ENCODE results near the gene KNCN. TPM values are rescaled to one million over a fixed set of nuclear protein-coding genes. Genes with fewer than 3 reads are reported as not detected.

The KNCN gene
- polyA plus RNA-seq, 1 donor from 2014 or later, result not detected

DNA sequence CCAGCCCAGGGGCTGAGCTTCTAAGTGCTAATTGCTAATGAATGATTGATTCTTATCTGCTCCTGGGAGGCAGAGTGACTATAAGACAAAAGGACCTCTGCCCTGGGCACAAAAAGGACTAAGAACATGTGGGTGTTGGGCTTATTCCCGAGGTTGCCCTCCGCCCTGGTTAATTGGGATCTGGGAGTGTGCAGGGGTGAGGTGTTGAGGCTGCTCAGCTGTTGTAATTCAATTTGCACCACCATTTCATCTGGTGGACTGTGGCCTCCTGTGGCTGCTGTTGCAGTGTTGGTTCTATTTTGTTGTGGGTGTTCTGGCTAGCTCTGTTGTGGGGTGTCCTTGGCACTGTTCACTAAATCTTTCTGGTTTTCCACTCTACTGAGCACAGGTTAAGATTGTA lies 13.3 kb downstream of the KNCN start:
- peaks cover 35% of the 10 kb centered on the region for H3K27me3 ChIP-seq (ENCODE audit: insufficient read depth, low read depth, low read length)

DNA sequence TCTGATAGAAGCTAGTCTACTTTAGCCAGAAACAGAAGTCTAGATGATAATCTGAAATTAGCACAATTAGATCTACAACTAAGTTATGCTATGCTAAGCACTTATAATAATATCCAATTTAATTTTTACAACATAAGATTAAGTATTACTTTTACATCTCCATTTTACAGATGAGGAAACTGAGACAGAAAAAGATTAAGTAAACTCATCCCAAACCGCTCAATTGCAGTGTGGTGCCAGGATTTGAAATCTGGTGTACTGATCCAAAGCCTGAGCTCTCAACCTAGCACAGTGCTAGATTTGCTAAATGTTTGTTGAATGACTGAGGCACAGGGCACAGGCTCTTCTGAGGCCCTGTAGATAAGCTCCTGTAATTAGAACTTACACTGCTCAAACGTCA lies 13.8 kb downstream of the KNCN start:
- H3K4me3 ChIP-seq (ENCODE audit: low read length), result no peak overlapping the region
- H3K4me2 ChIP-seq (ENCODE audit: low read length), result no peak overlapping the region
- H3K9ac ChIP-seq (ENCODE audit: low read length), result no peak overlapping the region
- H3K9me2 ChIP-seq (ENCODE audit: insufficient read depth, low read length), result no peaks in the 10 kb centered on the region
- no peaks in the 10 kb centered on the region for H3F3A ChIP-seq (ENCODE audit: insufficient read depth, low read length, poor library complexity, severe bottlenecking)
- no peaks in the 10 kb centered on the region for H3K79me2 ChIP-seq (replicated peaks; ENCODE audit: insufficient read depth, low read length)
- H4K20me1 ChIP-seq (ENCODE audit: insufficient read depth), result no peaks in the 10 kb centered on the region
- H3K27ac ChIP-seq (ENCODE audit: low read length), result no peak overlapping the region
- TF ChIP-seq EP300 (conservative IDR thresholded peaks at IDR 0.05; ENCODE audit: poor library complexity, severe bottlenecking), result no peak
- no peak for TF ChIP-seq MXI1 (conservative IDR thresholded peaks at IDR 0.05; ENCODE audit: poor library complexity, severe bottlenecking)
- no peak for TF ChIP-seq TAF1 (IDR thresholded peaks at IDR 0.05; ENCODE audit: low read depth)
- no peak for TF ChIP-seq RAD21 (conservative IDR thresholded peaks at IDR 0.05)
- TF ChIP-seq, protein P1, sequence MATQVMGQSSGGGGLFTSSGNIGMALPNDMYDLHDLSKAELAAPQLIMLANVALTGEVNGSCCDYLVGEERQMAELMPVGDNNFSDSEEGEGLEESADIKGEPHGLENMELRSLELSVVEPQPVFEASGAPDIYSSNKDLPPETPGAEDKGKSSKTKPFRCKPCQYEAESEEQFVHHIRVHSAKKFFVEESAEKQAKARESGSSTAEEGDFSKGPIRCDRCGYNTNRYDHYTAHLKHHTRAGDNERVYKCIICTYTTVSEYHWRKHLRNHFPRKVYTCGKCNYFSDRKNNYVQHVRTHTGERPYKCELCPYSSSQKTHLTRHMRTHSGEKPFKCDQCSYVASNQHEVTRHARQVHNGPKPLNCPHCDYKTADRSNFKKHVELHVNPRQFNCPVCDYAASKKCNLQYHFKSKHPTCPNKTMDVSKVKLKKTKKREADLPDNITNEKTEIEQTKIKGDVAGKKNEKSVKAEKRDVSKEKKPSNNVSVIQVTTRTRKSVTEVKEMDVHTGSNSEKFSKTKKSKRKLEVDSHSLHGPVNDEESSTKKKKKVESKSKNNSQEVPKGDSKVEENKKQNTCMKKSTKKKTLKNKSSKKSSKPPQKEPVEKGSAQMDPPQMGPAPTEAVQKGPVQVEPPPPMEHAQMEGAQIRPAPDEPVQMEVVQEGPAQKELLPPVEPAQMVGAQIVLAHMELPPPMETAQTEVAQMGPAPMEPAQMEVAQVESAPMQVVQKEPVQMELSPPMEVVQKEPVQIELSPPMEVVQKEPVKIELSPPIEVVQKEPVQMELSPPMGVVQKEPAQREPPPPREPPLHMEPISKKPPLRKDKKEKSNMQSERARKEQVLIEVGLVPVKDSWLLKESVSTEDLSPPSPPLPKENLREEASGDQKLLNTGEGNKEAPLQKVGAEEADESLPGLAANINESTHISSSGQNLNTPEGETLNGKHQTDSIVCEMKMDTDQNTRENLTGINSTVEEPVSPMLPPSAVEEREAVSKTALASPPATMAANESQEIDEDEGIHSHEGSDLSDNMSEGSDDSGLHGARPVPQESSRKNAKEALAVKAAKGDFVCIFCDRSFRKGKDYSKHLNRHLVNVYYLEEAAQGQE (IDR thresholded peaks at IDR 0.05; ENCODE audit: borderline replicate concordance), result no peak
- no peak for TF ChIP-seq POLR2AphosphoS5 (IDR thresholded peaks at IDR 0.05)
- TF ChIP-seq SMC3 (conservative IDR thresholded peaks at IDR 0.05; ENCODE audit: poor library complexity), result no peak
- no peak for TF ChIP-seq EZH2 (IDR thresholded peaks at IDR 0.05; ENCODE audit: borderline replicate concordance, insufficient read depth, low read length, poor library complexity, severe bottlenecking)
- TF ChIP-seq, protein P2, sequence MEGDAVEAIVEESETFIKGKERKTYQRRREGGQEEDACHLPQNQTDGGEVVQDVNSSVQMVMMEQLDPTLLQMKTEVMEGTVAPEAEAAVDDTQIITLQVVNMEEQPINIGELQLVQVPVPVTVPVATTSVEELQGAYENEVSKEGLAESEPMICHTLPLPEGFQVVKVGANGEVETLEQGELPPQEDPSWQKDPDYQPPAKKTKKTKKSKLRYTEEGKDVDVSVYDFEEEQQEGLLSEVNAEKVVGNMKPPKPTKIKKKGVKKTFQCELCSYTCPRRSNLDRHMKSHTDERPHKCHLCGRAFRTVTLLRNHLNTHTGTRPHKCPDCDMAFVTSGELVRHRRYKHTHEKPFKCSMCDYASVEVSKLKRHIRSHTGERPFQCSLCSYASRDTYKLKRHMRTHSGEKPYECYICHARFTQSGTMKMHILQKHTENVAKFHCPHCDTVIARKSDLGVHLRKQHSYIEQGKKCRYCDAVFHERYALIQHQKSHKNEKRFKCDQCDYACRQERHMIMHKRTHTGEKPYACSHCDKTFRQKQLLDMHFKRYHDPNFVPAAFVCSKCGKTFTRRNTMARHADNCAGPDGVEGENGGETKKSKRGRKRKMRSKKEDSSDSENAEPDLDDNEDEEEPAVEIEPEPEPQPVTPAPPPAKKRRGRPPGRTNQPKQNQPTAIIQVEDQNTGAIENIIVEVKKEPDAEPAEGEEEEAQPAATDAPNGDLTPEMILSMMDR (IDR thresholded peaks at IDR 0.05; ENCODE audit: poor library complexity, severe bottlenecking), result no peak
- no peaks in the 10 kb centered on the region for H3K9me3 ChIP-seq (ENCODE audit: low read length)
- peaks cover 31% of the 10 kb centered on the region for H3K27me3 ChIP-seq (ENCODE audit: insufficient read depth, low read depth, low read length)
- H3K36me3 ChIP-seq (ENCODE audit: insufficient read depth, low read length), result no peaks in the 10 kb centered on the region
- H2AFZ ChIP-seq (ENCODE audit: low read depth, low read length), result no peak overlapping the region

More for the DNA sequence above, 13.3 kb downstream of the KNCN start:
- H3K79me2 ChIP-seq (replicated peaks; ENCODE audit: insufficient read depth, low read length), result no peaks in the 10 kb centered on the region
- no peaks in the 10 kb centered on the region for H3F3A ChIP-seq (ENCODE audit: insufficient read depth, low read length, poor library complexity, severe bottlenecking)
- TF ChIP-seq TAF1 (IDR thresholded peaks at IDR 0.05; ENCODE audit: low read depth) (no peak), MXI1 (conservative IDR thresholded peaks at IDR 0.05; ENCODE audit: poor library complexity, severe bottlenecking) (no peak), SMC3 (conservative IDR thresholded peaks at IDR 0.05; ENCODE audit: poor library complexity) (no peak), EZH2 (IDR thresholded peaks at IDR 0.05; ENCODE audit: borderline replicate concordance, insufficient read depth, low read length, poor library complexity, severe bottlenecking) (no peak)
- TF ChIP-seq, protein P1 (IDR thresholded peaks at IDR 0.05; ENCODE audit: borderline replicate concordance), result no peak
- H3K9me2 ChIP-seq (ENCODE audit: insufficient read depth, low read length), result no peaks in the 10 kb centered on the region
- H4K20me1 ChIP-seq (ENCODE audit: insufficient read depth), result no peaks in the 10 kb centered on the region
- no peak overlapping the region for H3K4me2 ChIP-seq (ENCODE audit: low read length)
- H3K27ac ChIP-seq (ENCODE audit: low read length), result no peak overlapping the region
- H3K4me3 ChIP-seq (ENCODE audit: low read length), result no peak overlapping the region
- no peak overlapping the region for H2AFZ ChIP-seq (ENCODE audit: low read depth, low read length)
- H3K9me3 ChIP-seq (ENCODE audit: low read length), result no peaks in the 10 kb centered on the region
- no peaks in the 10 kb centered on the region for H3K36me3 ChIP-seq (ENCODE audit: insufficient read depth, low read length)
- H3K9ac ChIP-seq (ENCODE audit: low read length), result no peak overlapping the region
